Measurements from ENCODE around the gene GOLGA7B.
A peak's percentile ranks its signal among the peaks of the same experiment; 100 is the strongest.

Gene GOLGA7B

DNA sequence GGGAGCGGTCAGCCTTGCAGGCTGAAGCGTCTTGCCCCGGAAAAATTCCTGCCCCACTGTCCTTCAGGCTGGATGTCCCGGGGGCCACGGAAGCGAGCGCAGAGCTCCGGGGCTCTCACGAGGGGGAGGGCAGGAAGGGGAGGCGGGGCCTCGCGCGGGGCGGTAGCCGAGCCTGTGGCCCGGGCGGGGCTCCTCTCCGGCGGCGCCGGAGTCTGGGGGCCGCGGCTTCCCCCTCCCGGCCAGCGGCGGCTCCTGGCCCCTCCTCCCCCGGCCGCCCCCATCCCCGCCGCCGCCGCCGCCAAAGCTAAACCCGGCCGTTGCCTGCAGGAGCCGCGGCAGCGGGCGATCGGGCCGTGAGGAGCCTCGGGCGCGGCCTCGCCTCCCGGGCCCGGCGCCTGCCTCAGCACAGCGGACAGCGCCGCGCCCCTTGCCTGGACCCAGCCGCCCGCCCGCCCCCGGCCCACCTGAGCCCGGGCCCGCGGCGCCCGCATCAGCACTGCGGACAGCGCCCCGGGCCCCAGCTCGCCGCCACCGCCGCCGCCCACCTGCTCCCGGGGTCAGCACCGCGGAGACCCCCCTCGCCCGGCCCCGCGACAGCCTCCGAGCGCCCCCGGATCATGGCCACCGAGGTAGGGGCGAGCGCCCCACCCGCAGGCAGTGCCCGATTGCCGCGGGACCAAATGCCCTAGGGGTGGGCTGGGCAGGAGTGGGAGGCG lies at the start of gene GOLGA7B:
Gene GOLGA7B, plus strand, starts transcription at position 157 of the 716 bp plus-strand sequence. Its CDS starts 461 bp downstream, at position 618.
- DNase-seq, result peak; percentile 47

DNA sequence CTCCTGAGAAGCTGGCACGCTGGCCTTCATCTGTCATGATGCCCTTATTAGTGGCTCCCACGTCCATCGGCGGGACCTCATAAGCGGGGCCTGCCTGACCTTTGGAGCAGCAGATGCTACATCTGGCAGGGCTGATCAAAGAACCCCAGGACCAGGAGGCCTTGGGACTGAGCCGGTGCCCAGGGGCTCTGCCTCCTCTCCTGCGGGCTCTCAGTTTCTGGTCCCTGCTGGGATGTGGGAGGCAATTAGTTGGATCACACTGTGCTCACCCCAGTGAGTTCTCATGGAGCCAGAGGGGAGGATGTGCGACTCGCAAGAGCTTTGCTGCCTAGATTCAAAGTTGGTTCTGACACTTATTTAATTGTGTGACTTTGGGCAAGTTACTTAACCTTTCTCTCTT lies 49.2 kb upstream of the GOLGA7B start:
- no peak for DNase-seq

DNA sequence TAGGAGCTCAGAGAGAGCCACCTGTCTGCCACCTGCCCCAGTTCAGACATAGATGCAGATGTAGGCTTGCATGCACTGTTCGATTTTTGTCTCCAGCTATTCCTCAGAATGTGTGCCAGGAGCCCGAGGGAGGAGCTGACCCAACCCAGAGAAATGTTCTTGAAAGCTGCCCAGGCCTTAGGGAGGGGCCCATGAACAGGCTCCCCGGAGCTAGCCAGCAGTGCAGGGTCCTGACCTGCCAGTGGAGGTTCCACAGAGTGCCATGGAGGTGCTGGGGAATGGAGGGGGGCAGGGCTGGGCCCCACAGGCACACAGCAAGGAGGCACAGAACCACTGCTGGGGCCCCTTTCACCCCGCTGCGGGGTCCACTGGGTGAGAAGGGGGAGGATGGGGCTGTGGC lies 48.2 kb upstream of the GOLGA7B start:
- DNase-seq, result no peak

GRCh38 chr10:97805096-97805884 lies 44.4 kb upstream of the GOLGA7B start:
- no peak for DNase-seq

DNA sequence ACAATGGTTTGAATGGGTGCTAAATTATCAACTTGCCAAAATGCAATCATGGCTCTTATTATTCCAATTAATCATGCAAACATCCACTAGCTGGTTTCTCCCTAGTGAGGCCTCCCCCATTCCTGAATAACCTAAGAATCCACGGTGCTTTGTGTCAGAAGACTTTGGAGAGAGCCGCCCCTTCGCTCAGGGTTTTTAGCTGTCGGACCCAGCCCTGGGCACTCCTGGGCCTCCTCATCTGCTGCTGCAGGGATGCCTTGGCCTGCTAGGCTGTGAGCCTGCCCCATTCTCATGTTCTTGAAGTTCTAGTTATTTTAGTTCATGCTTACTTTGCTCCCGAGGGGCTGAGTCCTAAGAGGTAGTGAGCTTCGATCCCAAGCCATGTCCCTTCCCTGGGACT lies 43.7 kb upstream of the GOLGA7B start:
- no peak for DNase-seq

- DNase-seq, result no peak
Observed at GRCh38 chr10:97810446-97810845, 39.2 kb upstream of the GOLGA7B start.

GRCh38 chr10:97811958-97812357 lies 37.7 kb upstream of the GOLGA7B start:
- DNase-seq, result no peak

- DNase-seq, result no peak
Observed at GRCh38 chr10:97812696-97813095, 36.9 kb upstream of the GOLGA7B start.

DNA sequence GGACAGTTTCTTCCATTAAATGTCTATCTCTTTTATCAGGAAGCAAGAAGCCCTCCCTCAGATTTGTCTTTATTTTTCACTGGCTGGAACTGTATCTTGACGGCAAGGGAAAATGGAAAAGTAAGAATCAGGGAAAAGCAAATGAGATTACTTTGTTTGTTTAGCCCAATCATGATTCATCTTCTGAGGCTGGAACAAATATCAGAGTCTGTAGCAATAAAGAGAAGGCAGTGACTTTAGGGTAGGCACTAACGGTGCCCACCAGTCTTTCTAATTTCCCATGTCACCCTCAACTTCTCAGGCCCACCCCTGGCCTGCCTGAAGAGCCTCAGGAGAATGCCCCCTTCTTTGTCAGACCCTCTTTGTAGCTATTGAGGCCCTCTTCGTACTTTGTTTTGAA lies 36.3 kb upstream of the GOLGA7B start:
- DNase-seq, result no peak

DNA sequence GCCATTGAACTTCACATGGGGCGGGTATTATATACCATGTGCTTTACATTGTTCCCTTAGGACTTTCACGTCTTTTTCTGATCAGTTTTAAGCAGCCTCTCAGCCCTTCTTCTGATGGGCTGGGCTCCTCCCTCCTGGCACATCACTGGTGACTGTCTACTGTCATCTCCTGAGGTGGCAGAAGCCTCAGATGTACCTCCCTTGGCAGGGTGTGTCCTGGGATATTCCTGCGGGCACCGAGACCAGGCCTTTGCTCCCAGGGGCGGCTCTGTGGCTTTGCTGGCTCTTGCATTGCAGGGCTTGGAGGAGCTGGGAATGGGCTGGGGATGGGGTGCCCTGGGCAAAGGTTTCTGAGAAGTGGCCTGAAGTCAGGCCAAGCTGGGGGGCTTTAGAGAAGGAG lies 34.6 kb upstream of the GOLGA7B start:
- DNase-seq, result no peak

DNA sequence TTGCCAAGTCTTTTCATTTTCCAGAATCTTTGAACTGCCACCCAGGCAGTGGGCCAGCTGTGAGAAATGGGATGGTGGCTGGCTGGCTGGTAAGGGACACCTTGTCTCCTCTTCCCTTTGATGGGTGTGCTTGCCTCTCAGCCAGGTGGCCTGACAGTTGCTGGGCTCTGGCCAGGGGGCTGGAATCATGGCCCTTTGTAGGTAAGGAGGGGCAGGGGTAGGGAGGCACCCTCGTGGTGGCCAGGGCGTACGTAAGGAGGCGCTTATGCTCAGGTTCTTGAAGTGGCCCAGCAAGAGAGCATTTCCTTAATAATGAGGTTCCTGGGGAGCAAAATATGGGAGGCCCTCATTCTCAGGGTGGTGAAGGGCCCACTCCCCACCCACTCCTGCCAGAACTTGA lies 33.0 kb upstream of the GOLGA7B start:
- no peak for DNase-seq

DNA sequence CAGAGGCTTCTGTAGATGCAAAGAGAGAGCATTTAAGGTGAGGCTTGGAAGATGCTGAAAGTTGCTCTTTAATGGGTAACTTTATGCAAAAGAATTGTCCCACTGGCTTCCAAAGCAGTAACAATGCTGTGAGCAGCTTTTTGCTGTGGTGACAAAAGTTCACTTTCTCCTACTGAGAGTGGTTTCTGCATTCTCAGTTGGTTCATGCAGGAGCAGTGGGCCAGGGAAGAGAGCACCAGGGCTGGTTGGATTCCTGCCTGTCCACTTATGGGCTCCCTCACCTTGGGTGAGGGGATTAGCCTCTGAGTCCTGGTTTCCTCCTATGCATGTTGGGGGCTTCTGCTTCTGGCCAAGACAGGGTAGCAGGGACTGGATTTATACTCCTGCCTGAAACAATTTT lies 31.1 kb upstream of the GOLGA7B start:
- no peak for DNase-seq

GRCh38 chr10:97820096-97820704 lies 29.4 kb upstream of the GOLGA7B start:
- DNase-seq, result no peak

GRCh38 chr10:97821308-97822038 lies 28.2 kb upstream of the GOLGA7B start:
- no peak for DNase-seq

- no peak for DNase-seq
Observed at GRCh38 chr10:97822261-97822687, 27.4 kb upstream of the GOLGA7B start.

GRCh38 chr10:97823734-97824133 lies 25.9 kb upstream of the GOLGA7B start:
- DNase-seq, result no peak

DNA sequence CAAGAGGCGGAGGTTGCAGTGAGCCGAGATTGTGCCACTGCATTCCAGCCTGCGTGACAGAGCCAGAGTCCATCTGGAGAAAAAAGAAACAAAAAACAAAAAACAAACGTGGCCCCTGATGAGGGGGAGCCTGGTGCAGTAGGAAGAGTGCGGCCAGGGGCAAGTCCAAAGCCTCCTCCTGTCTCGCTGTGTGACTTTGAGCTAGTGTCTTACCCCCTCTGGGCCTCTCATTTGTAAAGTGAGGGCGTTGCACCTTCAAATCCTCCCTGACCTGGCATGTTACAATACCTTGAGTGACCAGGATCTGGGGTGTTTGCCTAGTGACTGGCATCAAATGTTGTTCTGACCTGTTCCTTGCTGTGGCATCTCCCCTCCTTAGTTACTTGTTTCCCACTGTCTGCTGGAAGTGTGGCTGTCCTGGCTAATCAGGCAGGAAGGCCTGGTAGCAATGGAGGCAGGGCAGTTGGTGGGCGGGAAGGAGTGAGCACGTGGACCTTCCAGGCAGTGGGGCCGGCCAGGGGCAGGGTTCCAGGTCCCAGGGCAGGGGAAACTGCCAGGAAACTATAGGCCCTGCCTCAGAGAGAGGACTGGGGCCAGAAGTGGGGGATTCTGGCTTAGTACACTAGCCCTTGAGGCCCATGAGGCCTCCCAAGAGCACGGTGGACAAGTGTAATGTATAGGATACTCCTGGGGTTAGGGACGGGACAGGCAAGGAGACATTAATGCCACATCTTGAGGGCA lies 24.5 kb upstream of the GOLGA7B start:
- DNase-seq, result no peak

- no peak for DNase-seq
Observed at GRCh38 chr10:97826892-97827291, 22.8 kb upstream of the GOLGA7B start.

DNA sequence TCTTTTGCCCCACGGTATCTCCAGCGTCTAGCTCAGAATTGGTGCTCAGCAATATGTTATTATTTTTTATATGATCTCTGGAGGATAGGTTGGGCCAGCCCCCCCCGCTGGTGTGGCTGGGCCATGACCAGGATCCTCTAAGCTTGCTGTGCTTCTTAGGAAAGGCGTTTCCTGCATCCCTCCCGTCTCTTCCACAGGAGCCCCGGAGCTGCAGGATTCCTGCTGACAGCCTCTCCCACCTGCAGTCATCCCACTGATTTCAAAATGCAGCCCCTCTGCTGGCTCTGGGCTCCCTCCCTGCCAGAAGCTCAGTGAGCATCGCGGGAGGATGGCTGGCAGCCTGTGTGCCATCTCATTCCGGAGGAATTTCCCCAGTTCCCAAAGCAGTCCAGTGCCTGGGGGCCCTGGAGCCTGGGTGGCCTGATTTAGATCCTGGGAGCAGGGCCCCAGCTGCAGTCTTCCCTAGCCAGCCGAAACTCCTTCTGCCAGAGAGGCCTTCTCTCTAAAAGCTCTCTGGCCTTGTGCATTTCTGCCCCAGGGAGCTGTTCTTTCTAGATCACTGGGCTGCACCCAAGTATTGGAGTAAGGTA lies 21.8 kb upstream of the GOLGA7B start:
- no peak for DNase-seq

- no peak for DNase-seq
Observed at GRCh38 chr10:97828721-97829120, 20.9 kb upstream of the GOLGA7B start.

DNA sequence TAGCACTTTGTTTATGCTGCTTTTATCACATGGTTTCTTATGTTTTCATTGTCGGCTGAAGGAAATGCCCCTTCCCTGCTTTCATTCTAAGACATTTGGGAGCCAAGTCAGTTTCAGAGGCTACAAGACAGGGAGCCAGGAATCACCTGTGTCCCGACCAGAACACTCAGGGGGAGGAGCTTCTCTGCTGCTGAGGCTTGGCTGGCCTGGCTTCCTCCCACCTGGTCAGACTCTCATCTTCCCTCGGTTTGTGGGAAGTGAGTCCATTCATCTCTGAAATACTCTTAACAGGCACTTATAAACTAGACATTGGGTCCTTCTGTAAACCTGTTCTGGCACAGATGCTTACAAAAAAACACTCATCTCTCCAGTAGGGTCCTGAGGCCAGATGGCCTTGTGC lies 19.6 kb upstream of the GOLGA7B start:
- no peak for DNase-seq

DNA sequence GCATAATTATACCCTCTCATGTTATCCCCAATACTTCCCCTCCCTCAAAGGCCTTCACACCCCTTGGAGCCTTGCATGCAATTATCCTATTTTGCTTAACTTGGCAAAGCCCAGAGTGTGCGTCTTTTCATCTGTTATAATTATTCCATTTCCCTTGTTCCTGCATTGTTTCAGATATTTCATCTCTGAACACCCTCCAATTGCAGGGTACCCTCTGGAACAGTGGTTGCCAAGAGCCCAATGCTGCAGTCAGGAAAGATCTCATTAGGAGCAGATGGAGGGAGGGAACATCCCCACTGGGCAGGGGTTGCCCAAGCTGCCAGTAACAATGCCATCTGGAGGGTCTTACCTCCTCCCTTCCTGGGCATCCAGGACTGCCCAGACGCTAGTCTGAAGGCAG lies 18.4 kb upstream of the GOLGA7B start:
- no peak for DNase-seq
